ENCODE measurements around the gene RPTOR. TPM values are rescaled to one million over a fixed set of nuclear protein-coding genes. Genes with fewer than 3 reads are reported as not detected.

Gene RPTOR
- polyA plus RNA-seq, 1 of the 3 experiments (the other 2 are of a cell fraction), result 14.9 TPM

DNA sequence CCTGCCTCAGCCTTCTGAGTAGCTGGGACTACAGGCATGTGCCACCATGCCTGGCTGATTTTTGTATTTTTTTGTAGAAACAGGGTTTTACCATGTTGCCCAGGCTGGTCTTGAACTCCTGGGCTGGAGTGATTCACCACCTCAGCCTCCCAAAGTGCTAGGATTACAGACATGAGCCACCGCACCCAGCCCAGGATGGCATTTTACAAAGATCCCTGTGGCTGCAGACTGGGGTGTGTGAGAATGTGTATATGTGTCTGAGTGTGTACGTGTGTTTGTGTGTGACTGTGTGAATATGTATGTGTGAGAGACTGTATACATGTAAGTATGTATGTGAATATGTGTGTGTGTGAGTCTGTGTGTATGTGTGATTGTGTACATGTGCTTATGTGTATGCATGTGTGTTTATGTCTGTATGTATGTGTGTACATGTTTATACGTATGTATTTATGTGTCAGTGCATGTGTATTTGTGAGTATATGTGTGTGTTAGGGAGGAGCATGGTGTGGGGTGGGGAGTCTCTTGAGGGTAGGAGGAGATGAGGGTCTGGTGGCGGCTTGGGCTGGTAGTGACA is 17.0 kb downstream of the RPTOR start:
- DNase-seq, result no peak
- Histone ChIP-seq H3K4me2 (no peak overlapping the region), H3K4me1 (ENCODE audit: control insufficient read depth in 1 of 2, insufficient read depth in 2 of 2, low read depth in 1 of 2, low read length in 1 of 2) (peaks cover 3 to 17% of the 10 kb centered on the region in 2 experiments; a peak in 3 of 4 replicates), H3K27ac (ENCODE audit: low read depth in 2 of 2, low read length in 1 of 2) (no peak overlapping the region), H3K79me2 (ENCODE audit: insufficient read depth) (peaks cover 78% of the 10 kb centered on the region), H3K9me2 (no peaks in the 10 kb centered on the region), H3K9ac (no peak overlapping the region), H3K36me3 (replicated peaks in 1 of 2; ENCODE audit: control insufficient read depth in 1 of 2, insufficient read depth in 2 of 2, low read length in 1 of 2) (no peaks in the 10 kb centered on the region), H3K4me3 (ENCODE audit: low read depth in 2 of 2, low read length in 1 of 2) (no peak overlapping the region), H3F3A (replicated peaks; ENCODE audit: insufficient read depth) (no peaks in the 10 kb centered on the region), H3K9me3 (no peaks in the 10 kb centered on the region), H4K20me1 (ENCODE audit: insufficient read depth) (peaks cover 46% of the 10 kb centered on the region), H2AFZ (ENCODE audit: low read depth) (no peak overlapping the region), H3K27me3 (ENCODE audit: insufficient read depth) (no peaks in the 10 kb centered on the region)
- ChIA-PET POLR2A (no interaction called here), CTCF (interaction anchor here (7.7 kb wide), 1 partner anchor 15 kb away, joined by 51 read pairs; no protein-coding TSS in a partner anchor)
- TF ChIP-seq FOSL2 (IDR thresholded peaks at IDR 0.05; ENCODE audit: borderline replicate concordance, low read depth) (no peak), MXI1 (IDR thresholded peaks at IDR 0.05; ENCODE audit: low read depth, low read length) (no peak), EP300 (IDR thresholded peaks at IDR 0.05; ENCODE audit: borderline replicate concordance in 1 of 2, low read depth in 1 of 2, low read length in 1 of 2) (no peak), TAF1 (IDR thresholded peaks at IDR 0.05; ENCODE audit: borderline replicate concordance, low read depth, low read length) (no peak), SMC3 (IDR thresholded peaks at IDR 0.05; ENCODE audit: low read depth, low read length) (no peak), NFIC (IDR thresholded peaks at IDR 0.05; ENCODE audit: borderline replicate concordance) (no peak), EZH2phosphoT487 (IDR thresholded peaks at IDR 0.05; ENCODE audit: borderline replicate concordance, low read depth) (no peak), TEAD4 (IDR thresholded peaks at IDR 0.05; ENCODE audit: borderline replicate concordance, insufficient read depth) (no peak), TCF12 (IDR thresholded peaks at IDR 0.05) (no peak), RXRA (IDR thresholded peaks at IDR 0.05; ENCODE audit: borderline replicate concordance, low read depth) (no peak), NRF1 (IDR thresholded peaks at IDR 0.05; ENCODE audit: low read depth, low read length) (no peak), MEF2A (IDR thresholded peaks at IDR 0.05; ENCODE audit: borderline replicate concordance, low read depth) (no peak), RAD21 (IDR thresholded peaks at IDR 0.05; ENCODE audit: low read length) (no peak), ELF1 (IDR thresholded peaks at IDR 0.05) (no peak)
- TF ChIP-seq, protein P1, sequence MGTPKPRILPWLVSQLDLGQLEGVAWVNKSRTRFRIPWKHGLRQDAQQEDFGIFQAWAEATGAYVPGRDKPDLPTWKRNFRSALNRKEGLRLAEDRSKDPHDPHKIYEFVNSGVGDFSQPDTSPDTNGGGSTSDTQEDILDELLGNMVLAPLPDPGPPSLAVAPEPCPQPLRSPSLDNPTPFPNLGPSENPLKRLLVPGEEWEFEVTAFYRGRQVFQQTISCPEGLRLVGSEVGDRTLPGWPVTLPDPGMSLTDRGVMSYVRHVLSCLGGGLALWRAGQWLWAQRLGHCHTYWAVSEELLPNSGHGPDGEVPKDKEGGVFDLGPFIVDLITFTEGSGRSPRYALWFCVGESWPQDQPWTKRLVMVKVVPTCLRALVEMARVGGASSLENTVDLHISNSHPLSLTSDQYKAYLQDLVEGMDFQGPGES (IDR thresholded peaks at IDR 0.05; ENCODE audit: low read depth, low read length), result no peak
- TF ChIP-seq, protein P2, sequence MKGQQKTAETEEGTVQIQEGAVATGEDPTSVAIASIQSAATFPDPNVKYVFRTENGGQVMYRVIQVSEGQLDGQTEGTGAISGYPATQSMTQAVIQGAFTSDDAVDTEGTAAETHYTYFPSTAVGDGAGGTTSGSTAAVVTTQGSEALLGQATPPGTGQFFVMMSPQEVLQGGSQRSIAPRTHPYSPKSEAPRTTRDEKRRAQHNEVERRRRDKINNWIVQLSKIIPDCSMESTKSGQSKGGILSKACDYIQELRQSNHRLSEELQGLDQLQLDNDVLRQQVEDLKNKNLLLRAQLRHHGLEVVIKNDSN (IDR thresholded peaks at IDR 0.05; ENCODE audit: borderline replicate concordance, low read depth), result no peak
- TF ChIP-seq, protein P3, sequence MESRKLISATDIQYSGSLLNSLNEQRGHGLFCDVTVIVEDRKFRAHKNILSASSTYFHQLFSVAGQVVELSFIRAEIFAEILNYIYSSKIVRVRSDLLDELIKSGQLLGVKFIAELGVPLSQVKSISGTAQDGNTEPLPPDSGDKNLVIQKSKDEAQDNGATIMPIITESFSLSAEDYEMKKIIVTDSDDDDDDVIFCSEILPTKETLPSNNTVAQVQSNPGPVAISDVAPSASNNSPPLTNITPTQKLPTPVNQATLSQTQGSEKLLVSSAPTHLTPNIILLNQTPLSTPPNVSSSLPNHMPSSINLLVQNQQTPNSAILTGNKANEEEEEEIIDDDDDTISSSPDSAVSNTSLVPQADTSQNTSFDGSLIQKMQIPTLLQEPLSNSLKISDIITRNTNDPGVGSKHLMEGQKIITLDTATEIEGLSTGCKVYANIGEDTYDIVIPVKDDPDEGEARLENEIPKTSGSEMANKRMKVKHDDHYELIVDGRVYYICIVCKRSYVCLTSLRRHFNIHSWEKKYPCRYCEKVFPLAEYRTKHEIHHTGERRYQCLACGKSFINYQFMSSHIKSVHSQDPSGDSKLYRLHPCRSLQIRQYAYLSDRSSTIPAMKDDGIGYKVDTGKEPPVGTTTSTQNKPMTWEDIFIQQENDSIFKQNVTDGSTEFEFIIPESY (IDR thresholded peaks at IDR 0.05; ENCODE audit: borderline replicate concordance, low read depth), result no peak
- TF ChIP-seq, protein P4, sequence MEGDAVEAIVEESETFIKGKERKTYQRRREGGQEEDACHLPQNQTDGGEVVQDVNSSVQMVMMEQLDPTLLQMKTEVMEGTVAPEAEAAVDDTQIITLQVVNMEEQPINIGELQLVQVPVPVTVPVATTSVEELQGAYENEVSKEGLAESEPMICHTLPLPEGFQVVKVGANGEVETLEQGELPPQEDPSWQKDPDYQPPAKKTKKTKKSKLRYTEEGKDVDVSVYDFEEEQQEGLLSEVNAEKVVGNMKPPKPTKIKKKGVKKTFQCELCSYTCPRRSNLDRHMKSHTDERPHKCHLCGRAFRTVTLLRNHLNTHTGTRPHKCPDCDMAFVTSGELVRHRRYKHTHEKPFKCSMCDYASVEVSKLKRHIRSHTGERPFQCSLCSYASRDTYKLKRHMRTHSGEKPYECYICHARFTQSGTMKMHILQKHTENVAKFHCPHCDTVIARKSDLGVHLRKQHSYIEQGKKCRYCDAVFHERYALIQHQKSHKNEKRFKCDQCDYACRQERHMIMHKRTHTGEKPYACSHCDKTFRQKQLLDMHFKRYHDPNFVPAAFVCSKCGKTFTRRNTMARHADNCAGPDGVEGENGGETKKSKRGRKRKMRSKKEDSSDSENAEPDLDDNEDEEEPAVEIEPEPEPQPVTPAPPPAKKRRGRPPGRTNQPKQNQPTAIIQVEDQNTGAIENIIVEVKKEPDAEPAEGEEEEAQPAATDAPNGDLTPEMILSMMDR (IDR thresholded peaks at IDR 0.05), result no peak
- TF ChIP-seq, protein P5, sequence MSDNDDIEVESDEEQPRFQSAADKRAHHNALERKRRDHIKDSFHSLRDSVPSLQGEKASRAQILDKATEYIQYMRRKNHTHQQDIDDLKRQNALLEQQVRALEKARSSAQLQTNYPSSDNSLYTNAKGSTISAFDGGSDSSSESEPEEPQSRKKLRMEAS (IDR thresholded peaks at IDR 0.05; ENCODE audit: low read depth), result no peak
- WGBS (ENCODE audit: low lambda C conversion rate), result 99% methylated on average over 4 of the region's 4 CpGs
